Body of pancreas (tissue), 4 donors: Measurements from ENCODE around the gene RALB. TPM values are rescaled to one million over a fixed set of nuclear protein-coding genes. Genes with fewer than 3 reads are reported as not detected.

Experiments used
- ATAC-seq: fragments of 150-250 bp; one replicate; pipeline ENCODE4 v1.9.1; 2016
- DNase-seq, 4 donors: peaks; one replicate each; pipeline ENCODE4 v3.0.0-alpha.2; 2019
- H3K27ac ChIP-seq, 4 donors: fragments of 200-600 bp; sonication (generic); 1 replicate in 3 of 4; 2 replicates in 1 of 4; pipeline versions ENCODE4 v1.5.1 to v1.6.1; 2016 to 2019; ENCODE audit warnings: mild to moderate bottlenecking in 1 of 4, mixed read lengths in 1 of 4, moderate library complexity in 1 of 4
- H3K27me3 ChIP-seq, 2 donors: fragments of 200-600 bp; sonication (generic); one replicate each; pipeline ENCODE4 v1.6.0; 2016; ENCODE audit warnings: mild to moderate bottlenecking in 1 of 2
- H3K36me3 ChIP-seq, 2 donors: fragments of 200-600 bp; sonication (generic); replicated peaks in 1 of 2; 2 replicates each; pipeline ENCODE4 v1.5.1; 2016; ENCODE audit warnings: low read depth in 2 of 2; ENCODE audit not compliant: insufficient read depth in 1 of 2
- H3K4me1 ChIP-seq: fragments of 200-600 bp; sonication (generic); one replicate; pipeline ENCODE4 v1.6.0; 2016
- H3K4me3 ChIP-seq, 2 donors: fragments of 200-600 bp; sonication (generic); 1 replicate in 1 of 2; 2 replicates in 1 of 2; pipeline ENCODE4 v1.5.1; 2016 to 2019
- H3K9me3 ChIP-seq, 3 donors: fragments of 200-600 bp; sonication (generic); 1 replicate in 2 of 3; 2 replicates in 1 of 3; pipeline ENCODE4 v1.5.1; 2016
- CTCF ChIP-seq, 7 experiments: fragments of 450-650 bp in 4 of 7; fragments of 200-600 bp in 3 of 7; sonication (generic) in 3 of 7; IDR thresholded peaks; one replicate each; pipeline ENCODE4 v1.5.1; 2016 to 2019; ENCODE audit warnings: antibody characterized with exemption in 7 of 7
- POLR2A ChIP-seq, 3 donors: fragments of 450-650 bp; IDR thresholded peaks; one replicate each; pipeline ENCODE4 v1.6.1; 2016; ENCODE audit warnings: antibody characterized with exemption in 3 of 3, mild to moderate bottlenecking in 2 of 3
- WGBS, 2 donors: methylation state at CpG; one replicate each; pipeline ENCODE4 v1.1.5; 2017; 5-methylcytosine and 5-hydroxymethylcytosine counted together
- intact Hi-C: fragments of 100-400 bp; cut with DNase I; formaldehyde crosslinking; loops from one replicate; pipeline ENCODE4 v1.15.1; 2023
- total RNA-seq, 2 donors: library from RNA; depleted of rRNA; stranded (reverse); fragments of >200 nt; gene quantifications; one replicate each; pipeline ENCODE4 v1.1.0, GENCODE V29; 2016

Gene RALB
- total RNA-seq, 2 donors from 2014 or later = 17.8 to 21.3 TPM

- WGBS, 2 donors = 75 to 81% methylated on average over 3 to 4 of the region's 4 CpGs
- ATAC-seq (no peak), DNase-seq (no peak)
- Histone ChIP-seq H3K4me1 (peaks cover 23% of the 10 kb centered on the region), H3K9me3 (no peaks in the 10 kb centered on the region), H3K4me3 (no peak overlapping the region), H3K27me3 (no peaks in the 10 kb centered on the region), H3K27ac (no peak overlapping the region), H3K36me3 (no peaks in the 10 kb centered on the region)
- TF ChIP-seq POLR2A (IDR thresholded peaks at IDR 0.05) (no peak), CTCF (IDR thresholded peaks at IDR 0.05) (no peak)
- intact Hi-C loops = no loop called here
These were observed 2.0 kb upstream of the RALB start for GRCh38 chr2:120250640-120251039.

DNA sequence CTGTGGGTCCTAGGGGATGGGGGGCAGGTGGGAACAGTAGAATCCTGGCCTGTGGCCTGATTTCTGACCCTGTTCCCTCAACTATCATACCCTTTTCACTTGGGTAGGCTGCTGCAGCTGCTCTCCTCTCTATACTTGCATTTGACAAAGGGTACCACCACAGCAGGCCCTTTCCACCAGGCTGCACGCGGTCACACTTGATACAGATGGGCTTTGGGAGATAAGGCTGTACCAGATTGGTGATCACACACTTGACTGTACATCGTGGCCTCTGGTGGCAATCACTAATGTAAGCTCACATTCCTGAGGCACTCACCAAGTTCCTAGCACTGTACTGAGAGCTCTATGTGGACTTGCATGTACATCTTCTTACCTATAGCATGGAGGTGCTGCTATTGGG, 1.6 kb upstream of the RALB start:
- Histone ChIP-seq H3K9me3 (no peaks in the 10 kb centered on the region), H3K27ac (no peak overlapping the region), H3K4me1 (peaks cover 19% of the 10 kb centered on the region), H3K27me3 (no peaks in the 10 kb centered on the region), H3K4me3 (no peak overlapping the region), H3K36me3 (no peaks in the 10 kb centered on the region)
- TF ChIP-seq POLR2A (IDR thresholded peaks at IDR 0.05) = no peak
- TF ChIP-seq CTCF (IDR thresholded peaks at IDR 0.05) = no peak
- no peak for ATAC-seq
- DNase-seq = no peak
- intact Hi-C loops = no loop called here
- WGBS, 2 donors = 75 to 81% methylated on average over 3 of the region's 3 CpGs

GRCh38 chr2:120251880-120252224, 800 bp upstream of the RALB start:
- 22% methylated on average over 6 of the region's 6 CpGs for WGBS, 2 donors
- H3K4me3 ChIP-seq = peak overlapping the region; percentile 59 to 64
- H3K27me3 ChIP-seq = no peaks in the 10 kb centered on the region
- intact Hi-C loops = no loop called here
- no peaks in the 10 kb centered on the region for H3K36me3 ChIP-seq
- peaks cover 13% of the 10 kb centered on the region for H3K4me1 ChIP-seq
- no peaks in the 10 kb centered on the region for H3K9me3 ChIP-seq
- DNase-seq = no peak
- ATAC-seq = no peak
- H3K27ac ChIP-seq = peak overlapping the region in 2 of 4 donors; percentile 83 to 90
- TF ChIP-seq CTCF (IDR thresholded peaks at IDR 0.05) (no peak), POLR2A (IDR thresholded peaks at IDR 0.05) (no peak)

- peak; percentile 70 for ATAC-seq
- TF ChIP-seq POLR2A (IDR thresholded peaks at IDR 0.05) (peak; percentile 6 to 23 (median 7)), CTCF (IDR thresholded peaks at IDR 0.05) (peak in 6 of 7 experiments; percentile 26 to 55 (median 48))
- Histone ChIP-seq H3K36me3 (no peaks in the 10 kb centered on the region), H3K27ac (peak overlapping the region; percentile 79 to 92 (median 86)), H3K4me1 (peaks cover 13% of the 10 kb centered on the region), H3K4me3 (peak overlapping the region; percentile 59 to 64), H3K27me3 (no peaks in the 10 kb centered on the region), H3K9me3 (no peaks in the 10 kb centered on the region)
- intact Hi-C loops = no loop called here
- WGBS, 2 donors = 1% methylated on average over 24 to 60 of the region's 60 CpGs
- DNase-seq = peak; percentile 72 to 84 (median 77)
These were observed 600 bp downstream of the RALB start for GRCh38 chr2:120253021-120253882.

DNA sequence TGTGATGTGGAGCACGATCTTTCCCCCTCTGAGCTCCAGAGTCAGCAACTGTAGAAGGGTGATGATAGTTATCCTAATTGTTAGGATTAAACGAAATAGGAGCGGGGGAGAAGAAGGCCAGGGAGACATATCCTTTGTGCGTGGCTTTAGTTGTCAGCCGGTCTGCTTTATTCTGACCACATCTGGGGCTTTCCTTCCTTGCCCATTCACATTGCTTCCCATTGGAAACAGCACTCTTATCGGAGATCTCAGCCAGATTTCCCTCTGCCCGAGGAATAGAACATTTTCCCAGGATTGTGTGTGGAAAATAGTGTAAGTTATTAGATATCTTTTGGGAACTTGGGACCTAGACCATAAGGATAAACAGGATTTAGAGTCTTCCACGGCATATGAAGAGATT, 1.5 kb downstream of the RALB start:
- ATAC-seq = no peak
- no peak for TF ChIP-seq POLR2A (IDR thresholded peaks at IDR 0.05)
- TF ChIP-seq CTCF (IDR thresholded peaks at IDR 0.05) = no peak
- 69 to 70% methylated on average over 8 of the region's 8 CpGs for WGBS, 2 donors
- Histone ChIP-seq H3K4me3 (no peak overlapping the region), H3K9me3 (no peaks in the 10 kb centered on the region), H3K27me3 (no peaks in the 10 kb centered on the region), H3K36me3 (no peaks in the 10 kb centered on the region), H3K4me1 (peaks cover 13% of the 10 kb centered on the region), H3K27ac (no peak overlapping the region)
- intact Hi-C loops = no loop called here
- DNase-seq = no peak
